Stimulated activated CD8-positive, alpha-beta memory T cell treated with anti-CD3 and anti-CD28 coated beads, Interleukin-2, amount 100 ng/mL, for 48 hours (primary cell): ENCODE measurements around the gene MBTPS1.

Experiments used
- DNase-seq, 2 donors: peaks; one replicate each; pipeline ENCODE4 v3.0.0-alpha.2; 2020; ENCODE audit warnings: low read depth in 2 of 2

MBTPS1 gene

GRCh38 chr16:84053237-84053636 is 63.5 kb downstream of the MBTPS1 start:
- DNase-seq: no peak

DNA sequence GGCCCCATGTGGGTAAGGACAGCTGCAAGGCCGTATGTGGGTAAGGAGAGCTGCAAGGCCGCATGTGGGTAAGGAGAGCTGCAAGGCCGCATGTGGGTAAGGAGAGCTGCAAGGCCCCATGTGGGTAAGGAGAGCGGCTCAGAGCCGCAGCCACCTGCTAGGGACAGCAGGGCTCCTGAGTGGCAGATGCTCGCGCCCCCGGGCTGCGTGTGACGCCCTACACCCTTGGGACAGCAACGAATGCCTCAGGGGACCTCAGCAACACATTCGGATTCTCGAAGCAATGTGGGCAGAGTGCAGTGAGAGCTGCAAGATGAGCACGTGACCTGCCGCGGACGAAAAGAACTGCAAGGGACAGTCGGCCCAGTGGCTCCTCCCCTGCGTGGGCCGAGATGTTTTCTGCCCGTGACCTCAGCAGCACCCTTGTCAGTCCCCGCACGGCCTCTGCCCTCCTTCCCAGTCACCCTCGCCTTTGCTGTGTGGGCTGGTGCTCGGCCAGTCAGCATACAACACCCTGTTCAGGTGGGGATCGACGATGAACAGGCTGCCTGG is 64.6 kb downstream of the MBTPS1 start:
- DNase-seq: no peak

DNA sequence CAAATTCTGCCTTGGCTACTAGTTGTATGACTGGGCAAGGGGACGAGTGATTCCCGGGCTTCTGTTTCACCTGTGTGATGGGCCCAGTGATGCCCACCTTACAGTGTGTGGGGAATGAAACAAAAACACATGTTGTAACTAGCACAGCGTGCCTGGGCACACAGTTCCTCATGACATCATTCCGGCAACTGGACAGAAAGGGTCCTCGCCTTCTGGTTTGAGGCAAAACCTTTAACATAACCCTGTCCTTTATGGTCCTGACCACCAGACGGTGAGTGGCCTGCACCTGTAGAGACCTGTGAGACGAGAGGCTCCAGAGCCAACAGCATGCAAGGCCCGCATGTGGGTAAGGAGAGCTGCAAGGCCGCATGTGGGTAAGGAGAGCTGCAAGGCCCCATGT is 66.4 kb downstream of the MBTPS1 start:
- DNase-seq: no peak

- no peak for DNase-seq
Measured at GRCh38 chr16:84049403-84050060, 67.2 kb downstream of the MBTPS1 start.

DNA sequence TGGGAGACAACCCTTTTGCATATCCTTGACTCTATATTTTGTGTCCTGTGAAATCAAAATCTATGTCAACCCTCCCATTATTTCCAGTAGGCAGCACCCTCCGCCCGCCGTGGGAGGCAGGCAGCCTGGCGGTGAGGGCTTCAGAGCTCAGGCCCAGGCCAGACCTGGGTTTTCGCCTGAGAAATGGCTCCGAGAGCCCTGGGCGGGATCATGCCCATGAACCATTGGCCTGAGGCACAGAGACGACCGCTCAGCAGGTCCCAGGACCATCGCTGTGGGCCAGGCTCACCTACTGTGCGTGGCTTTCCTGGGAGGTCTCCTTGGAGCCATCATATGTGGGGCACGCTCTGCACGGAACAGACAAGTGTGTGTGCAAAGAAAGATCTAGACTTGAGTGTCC is 67.9 kb downstream of the MBTPS1 start:
- DNase-seq: no peak

- no peak for DNase-seq
Measured at GRCh38 chr16:84048270-84048669, 68.5 kb downstream of the MBTPS1 start.

DNA sequence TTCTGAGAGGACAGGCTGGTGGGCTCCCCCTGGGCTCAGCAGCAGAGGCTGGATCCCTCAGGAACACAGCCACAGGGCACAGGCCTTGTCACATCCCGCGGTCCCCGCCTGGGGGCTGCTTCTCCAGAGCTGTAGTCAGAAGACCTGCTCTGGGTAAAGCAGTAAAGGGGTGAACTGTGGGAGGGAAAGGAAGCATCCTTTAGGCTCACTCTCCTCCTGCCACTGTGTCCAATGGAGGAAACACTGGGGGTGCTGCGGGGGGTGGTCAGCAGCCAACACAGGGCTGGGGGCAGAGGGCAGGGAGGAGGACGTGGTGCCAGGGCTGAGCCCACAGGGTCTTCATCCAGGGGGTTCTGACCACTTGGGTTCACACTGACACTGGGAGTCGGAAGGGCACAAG is 69.1 kb downstream of the MBTPS1 start:
- DNase-seq: no peak

- no peak for DNase-seq
Measured at GRCh38 chr16:84047206-84047605, 69.5 kb downstream of the MBTPS1 start.

- DNase-seq: no peak
Measured at GRCh38 chr16:84045818-84046470, 70.8 kb downstream of the MBTPS1 start.

- no peak for DNase-seq
Measured at GRCh38 chr16:84045001-84045817, 71.5 kb downstream of the MBTPS1 start.

DNA sequence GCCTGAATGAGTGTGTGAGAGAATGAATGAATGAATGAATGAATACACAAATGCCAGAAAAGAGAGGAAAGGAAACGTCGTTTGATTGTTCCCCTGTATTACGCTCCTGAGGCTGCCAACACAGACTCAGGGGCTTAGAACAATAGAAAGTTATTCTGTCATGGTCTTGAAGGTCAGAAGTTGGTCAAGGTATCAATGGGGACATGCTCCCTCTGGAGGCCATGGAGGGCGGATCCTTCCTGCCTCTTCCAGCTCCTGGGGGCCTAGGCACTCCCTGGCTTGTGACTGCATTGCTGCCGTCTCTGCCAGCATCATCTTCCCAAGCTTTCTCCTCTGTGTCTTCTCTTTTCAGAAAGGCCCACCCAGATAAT is 72.6 kb downstream of the MBTPS1 start:
- DNase-seq: no peak

DNA sequence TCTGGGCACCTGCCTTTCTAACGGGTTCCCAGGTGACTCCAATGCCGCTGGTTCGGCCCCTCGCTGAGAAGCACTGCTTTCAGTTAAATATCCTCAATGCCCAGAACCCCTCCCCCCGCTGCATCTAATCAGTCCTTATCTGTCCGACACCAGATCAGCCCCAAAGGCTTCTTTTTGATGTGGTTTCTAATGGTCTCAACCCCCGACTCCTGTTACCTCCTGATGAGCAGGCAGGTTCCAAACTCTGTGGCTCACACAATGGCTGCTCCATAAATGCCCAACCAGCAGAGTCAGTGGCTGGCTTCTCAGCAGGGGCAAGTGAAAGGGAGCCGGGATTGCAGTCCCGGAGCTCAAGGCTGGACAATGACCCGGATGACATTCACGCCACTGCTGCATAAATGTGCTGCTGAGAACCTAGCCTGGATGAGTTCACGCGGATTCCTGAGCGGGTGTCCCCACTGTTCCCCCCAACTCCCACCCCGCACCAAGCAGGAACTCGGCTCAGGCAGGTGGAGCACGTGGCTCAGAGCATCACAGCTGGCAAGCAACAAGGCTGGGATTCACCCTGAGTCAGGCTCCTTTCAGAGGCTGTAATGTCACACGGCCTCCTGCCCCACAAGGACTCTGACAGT is 73.1 kb downstream of the MBTPS1 start:
- no peak for DNase-seq

GRCh38 chr16:84042879-84043485 is 73.8 kb downstream of the MBTPS1 start:
- DNase-seq: no peak

DNA sequence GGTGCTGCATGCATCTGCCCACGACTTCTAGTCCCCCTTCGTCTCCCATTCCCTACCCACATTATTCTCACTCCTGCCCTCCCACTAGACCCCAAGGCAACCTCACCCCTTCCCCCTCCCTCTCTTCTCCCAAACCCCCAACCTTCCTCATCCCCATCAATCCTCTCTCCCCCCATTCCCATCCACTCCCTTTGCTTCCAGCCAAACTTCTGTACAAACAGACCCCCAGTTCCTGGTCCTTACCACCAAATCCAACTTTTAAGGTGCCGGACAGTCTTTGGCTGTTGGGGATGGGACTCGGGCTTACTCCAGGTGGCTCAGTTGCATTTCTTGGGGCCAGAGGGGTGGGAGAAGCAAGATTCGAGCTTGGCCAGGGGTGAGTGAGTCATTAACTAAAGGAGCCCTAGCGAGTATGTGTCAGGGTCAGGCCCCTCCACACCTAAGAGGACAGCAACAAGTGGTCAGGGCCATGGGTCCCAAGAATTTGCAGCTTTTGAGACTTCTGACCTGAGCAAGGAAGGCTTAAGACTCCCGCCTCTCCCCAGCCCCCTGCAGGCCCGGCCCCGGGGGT is 74.3 kb downstream of the MBTPS1 start, which contains the start of gene SLC38A8:
TSS of gene SLC38A8 (minus strand) at position 488 of the 571 bp plus-strand sequence. CDS start 638 bp downstream, outside the sequence.
- no peak for DNase-seq

DNA sequence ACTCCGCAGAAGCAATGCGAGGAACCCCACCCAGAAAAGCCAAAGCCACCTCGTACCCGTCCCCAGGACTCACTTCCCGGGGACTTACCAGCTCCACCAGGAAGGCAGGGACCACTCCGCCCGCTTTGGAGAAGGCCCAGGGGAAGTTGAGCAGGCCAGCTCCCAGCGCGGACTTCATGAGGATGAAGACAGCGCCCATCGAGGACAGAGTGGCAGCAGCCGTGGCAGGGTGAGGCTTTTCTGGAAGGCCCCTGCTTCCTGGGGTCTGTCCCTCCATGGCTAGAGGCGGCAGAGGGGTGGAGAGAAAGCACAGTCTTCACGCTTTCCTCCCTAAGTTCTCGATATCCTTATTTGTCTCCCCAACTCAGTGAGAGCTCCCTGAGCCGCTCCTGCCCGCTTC is 74.9 kb downstream of the MBTPS1 start:
- DNase-seq: no peak

- no peak for DNase-seq
Measured at GRCh38 chr16:84040823-84041820, 75.6 kb downstream of the MBTPS1 start.

DNA sequence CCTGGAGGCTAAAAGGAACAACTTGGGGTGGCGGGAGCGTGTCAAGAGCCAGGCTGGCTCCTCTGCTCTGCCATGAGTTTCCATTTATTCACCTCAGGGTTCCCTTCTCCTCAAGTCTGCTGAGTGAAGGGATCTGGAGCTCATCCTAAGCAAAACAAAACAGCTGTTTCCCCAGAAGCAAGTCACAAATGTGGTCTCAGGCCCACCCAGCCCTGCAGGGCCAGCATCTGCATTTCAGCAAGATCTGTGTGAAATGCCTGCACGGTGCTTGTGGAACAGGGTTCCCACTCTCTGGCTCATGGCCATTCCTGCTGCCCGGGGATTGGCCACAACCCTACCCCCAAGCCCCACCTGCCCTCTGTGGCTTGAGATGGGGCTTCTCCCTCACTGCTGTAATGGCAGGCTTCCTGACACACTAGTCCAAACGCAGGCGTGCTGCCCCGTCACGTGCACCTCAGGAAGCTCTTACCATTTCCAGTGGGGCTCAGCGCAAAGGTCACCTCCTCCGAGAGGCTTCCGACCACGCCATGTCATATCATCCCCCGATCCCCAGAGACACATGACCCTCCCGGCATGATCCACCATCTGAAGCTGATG is 76.4 kb downstream of the MBTPS1 start:
- no peak for DNase-seq

GRCh38 chr16:84039696-84040095 is 77.0 kb downstream of the MBTPS1 start:
- DNase-seq: no peak

GRCh38 chr16:84038469-84038868 is 78.3 kb downstream of the MBTPS1 start:
- DNase-seq: no peak
